ELR (cell line): ENCODE results near the gene MYH11.
A peak's percentile ranks its signal among the peaks of the same experiment; 100 is the strongest.
"Not testable (repeated sequence)": the region's sequence is repeated elsewhere in the genome, so short reads cannot be mapped to it uniquely, and the experiment has no call there.

Source experiments
- DNase-seq: peaks from one replicate; pipeline ENCODE4 v3.0.0-alpha.2; 2015; ENCODE audit warnings: low read depth

The MYH11 gene

DNA sequence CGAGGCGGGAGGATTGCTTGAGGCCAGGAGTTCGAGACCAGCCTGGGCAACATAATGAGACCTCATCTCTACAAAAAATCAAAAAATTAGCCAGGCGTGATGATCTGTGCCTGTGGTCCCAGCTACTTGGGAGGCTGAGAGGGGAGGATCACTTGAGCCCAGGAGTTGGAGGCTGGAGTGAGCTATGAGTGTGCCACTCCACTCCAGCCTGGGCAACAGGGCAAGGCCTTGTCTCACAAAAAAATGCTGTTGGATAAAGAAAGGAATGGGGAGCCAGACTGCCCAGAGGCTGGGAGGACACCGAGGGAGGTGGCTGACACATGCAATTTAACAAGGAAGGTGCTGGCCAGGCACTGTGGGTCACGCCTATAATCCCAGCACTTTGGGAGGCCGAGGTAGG is 47.5 kb downstream of the MYH11 start:
- not testable (repeated sequence) for DNase-seq

- DNase-seq = no peak
These were observed 48.8 kb downstream of the MYH11 start for GRCh38 chr16:15808071-15808470.

- no peak for DNase-seq
These were observed 49.2 kb downstream of the MYH11 start for GRCh38 chr16:15807603-15808009.

- DNase-seq = no peak
These were observed 53.2 kb downstream of the MYH11 start for GRCh38 chr16:15803618-15804017.

- DNase-seq = no peak
These were observed 56.9 kb downstream of the MYH11 start for GRCh38 chr16:15799851-15800495.

DNA sequence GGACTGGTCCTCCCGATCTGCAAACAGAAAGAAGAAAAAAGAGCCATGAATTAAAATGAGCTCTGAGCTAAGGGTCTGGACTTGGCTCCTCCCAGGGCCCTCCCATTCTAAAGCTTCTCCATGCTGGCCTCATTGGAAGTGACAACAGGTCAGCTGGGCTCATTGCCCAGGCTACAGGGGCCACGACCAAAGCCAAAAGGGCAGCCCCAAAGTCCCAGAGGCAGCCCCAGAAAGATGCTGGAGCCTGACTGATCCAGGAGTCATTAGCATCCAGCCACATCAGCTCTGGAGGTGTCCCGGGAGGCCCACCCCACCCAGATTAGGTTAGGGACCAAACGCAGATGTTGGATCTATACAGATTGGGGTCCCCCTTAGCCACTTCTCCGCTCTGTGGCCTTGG is 58.2 kb downstream of the MYH11 start:
- no peak for DNase-seq

DNA sequence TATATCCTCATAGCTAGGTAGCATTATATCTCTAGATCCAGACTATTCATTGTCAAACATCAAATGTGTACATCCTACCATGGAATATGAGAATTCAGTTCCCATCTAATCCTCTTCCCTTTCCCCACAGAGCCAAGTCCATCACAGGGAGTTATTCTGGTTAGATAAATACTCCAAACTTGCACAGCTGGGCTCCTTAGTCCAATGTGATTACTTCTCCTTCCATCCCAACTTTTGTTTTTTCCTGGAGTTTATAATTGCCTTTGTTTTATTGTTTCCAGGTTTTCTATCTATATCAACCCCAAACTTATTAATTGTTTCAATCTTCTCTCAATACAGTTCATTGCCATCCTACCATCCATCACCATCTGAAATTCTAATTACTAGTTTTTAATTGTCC is 59.9 kb downstream of the MYH11 start:
- DNase-seq = no peak

- no peak for DNase-seq
These were observed 61.2 kb downstream of the MYH11 start for GRCh38 chr16:15795615-15796014.

- DNase-seq = no peak
These were observed 64.3 kb downstream of the MYH11 start for GRCh38 chr16:15792563-15792971.

GRCh38 chr16:15790458-15790857 is 66.4 kb downstream of the MYH11 start:
- DNase-seq = no peak

- not testable (repeated sequence) for DNase-seq
These were observed 67.0 kb downstream of the MYH11 start for GRCh38 chr16:15789816-15790215.

DNA sequence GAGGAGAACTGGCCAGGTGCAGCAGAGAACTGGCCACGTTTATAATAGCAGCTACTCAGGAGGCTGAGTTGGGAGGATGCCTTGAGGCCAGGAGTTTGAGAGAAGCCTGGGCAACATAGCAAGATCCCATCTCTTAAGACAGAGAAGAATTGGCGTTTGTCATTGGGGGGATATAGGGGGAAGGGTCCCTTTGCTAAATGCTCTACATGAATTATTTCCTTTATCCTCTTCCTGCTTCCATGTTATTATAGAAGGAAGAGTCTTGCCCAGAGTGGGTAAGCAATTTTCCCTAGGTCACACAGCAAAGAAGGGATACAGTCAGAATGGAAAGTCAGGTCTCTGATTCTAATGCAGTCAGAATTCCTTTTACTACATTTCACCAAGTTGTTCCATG is 68.0 kb downstream of the MYH11 start:
- no peak for DNase-seq

DNA sequence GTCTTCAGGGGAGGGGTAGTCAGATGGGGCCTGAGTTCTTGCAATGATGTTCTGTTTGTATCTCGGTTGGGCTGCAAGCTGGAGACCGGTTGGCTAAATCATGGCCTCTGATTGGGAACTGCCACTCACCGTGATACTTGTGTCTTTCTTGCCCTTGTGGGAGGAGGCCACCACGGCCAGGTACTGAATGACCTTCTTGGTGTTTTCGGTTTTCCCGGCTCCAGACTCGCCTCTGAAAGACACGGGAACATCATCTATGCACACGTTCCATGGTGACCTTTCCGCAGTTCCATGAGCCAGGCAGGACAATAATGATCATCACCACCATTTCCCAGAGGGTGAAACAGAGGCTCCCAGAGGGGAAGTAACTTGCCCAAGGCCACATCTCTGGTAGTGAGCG is 70.3 kb downstream of the MYH11 start:
- no peak for DNase-seq

GRCh38 chr16:15785386-15786059 is 71.3 kb downstream of the MYH11 start:
- DNase-seq = peak; percentile 23

- DNase-seq = no peak
These were observed 72.8 kb downstream of the MYH11 start for GRCh38 chr16:15783985-15784384.

DNA sequence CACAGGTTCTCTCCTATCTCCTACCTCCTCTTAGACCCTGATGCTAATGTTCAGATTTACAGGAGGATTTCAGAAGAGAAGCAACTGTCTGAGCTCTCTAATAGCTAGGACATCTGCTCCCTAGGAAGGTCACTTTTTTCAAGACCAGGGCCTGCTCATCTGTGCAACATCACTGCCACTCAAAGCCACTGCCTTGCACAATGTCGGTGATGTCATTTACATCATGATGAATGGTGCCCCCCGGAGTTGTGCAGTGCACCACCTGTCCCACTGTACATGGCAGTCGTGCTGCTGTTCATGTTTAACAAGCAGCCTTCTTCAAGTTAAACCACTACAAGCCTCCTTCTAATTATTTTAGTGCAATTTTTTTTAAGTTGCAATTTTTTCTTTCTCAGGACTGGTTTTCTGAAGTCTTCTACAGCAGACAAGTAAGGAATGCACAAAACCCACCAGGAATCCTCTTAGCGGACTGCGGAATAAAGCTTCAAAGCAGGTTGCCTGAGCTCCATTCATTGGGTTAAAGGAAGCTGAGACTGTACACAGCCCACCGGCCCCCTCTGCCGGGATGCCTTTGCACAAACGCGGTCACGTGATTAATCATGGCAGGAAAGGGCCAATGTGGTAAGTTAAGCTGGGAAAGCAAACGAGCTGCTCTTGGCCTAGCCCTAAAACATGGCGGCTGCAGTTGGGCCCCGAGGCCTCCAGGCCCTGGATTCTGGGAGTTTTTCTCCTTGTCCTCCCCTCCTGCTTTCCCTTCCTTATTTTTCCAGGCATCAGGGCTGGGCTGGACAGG is 74.1 kb downstream of the MYH11 start:
- DNase-seq = peak; percentile 22

DNA sequence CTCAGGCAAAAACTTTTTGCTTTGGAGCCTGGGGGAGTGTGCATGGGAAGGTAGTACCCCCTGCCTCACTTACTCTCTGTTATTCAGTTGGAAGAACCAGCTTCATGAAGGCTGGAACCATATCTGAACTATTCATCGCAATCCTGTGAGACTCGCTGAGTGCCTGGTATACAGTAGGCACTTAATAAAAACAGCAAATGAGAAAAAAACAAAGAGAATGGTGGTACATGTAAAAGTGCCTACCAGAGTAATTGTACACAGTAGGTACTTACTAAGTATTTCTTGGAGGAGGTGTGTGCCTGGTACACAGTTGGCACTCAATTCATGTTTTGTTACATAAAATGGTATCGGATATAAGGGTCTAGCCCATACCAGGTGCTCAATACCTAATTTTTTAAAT is 75.2 kb downstream of the MYH11 start:
- DNase-seq = no peak

DNA sequence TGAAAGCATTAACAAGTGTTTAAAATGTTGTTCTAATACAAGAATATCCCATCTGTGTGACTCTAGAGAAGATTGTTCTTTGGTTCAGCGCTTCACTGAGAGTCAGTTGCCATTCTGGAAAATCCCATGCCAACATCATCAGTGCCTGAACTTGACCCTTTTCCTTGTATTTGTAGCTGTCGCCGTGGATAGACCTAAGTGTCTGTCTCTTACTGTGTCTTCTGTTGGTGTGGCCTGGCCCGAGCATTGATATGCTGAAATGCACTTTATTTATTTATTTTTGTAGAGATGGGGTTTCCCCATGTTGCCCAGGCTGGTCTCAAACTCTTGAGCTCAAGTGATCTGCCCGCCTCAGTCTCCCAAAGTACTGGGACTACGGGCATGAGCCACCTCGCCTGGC is 76.0 kb downstream of the MYH11 start:
- DNase-seq = no peak

- no peak for DNase-seq
These were observed 77.0 kb downstream of the MYH11 start for GRCh38 chr16:15779664-15780351.

DNA sequence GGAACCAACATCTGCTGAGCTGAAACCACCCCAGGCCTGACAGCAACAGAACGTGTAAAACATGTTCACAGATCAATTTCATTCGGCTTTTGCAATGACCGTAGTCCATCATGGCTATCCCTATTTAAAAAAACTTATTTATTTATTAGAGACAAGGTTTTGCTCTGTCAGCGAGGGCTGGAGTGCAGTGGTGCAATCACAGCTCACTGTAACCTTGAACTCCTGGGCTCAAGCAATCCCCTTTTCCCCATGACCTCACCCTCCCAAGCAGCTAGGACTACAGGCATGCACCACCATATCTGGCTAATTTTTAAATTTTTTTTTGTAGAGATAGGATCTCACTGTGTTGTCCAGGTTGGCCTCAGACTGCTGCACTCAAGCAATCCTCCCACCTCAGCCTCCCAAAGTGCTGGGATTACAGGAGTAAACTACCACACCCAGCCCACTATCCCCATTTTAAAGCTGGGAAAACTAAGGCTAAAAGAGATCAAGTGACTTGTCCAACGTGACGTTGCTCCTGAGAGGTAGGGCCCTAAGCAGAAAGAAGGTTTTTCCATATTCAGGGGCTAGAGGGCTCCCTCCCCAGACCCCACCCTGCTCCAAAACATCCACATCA is 77.7 kb downstream of the MYH11 start:
- DNase-seq = no peak

- DNase-seq = no peak
These were observed 78.6 kb downstream of the MYH11 start for GRCh38 chr16:15778204-15778743.
